ENCODE measurements around the gene IQSEC3.
"Not testable (repeated sequence)": the region's sequence is repeated elsewhere in the genome, so short reads cannot be mapped to it uniquely, and the experiment has no call there.

IQSEC3 gene

DNA sequence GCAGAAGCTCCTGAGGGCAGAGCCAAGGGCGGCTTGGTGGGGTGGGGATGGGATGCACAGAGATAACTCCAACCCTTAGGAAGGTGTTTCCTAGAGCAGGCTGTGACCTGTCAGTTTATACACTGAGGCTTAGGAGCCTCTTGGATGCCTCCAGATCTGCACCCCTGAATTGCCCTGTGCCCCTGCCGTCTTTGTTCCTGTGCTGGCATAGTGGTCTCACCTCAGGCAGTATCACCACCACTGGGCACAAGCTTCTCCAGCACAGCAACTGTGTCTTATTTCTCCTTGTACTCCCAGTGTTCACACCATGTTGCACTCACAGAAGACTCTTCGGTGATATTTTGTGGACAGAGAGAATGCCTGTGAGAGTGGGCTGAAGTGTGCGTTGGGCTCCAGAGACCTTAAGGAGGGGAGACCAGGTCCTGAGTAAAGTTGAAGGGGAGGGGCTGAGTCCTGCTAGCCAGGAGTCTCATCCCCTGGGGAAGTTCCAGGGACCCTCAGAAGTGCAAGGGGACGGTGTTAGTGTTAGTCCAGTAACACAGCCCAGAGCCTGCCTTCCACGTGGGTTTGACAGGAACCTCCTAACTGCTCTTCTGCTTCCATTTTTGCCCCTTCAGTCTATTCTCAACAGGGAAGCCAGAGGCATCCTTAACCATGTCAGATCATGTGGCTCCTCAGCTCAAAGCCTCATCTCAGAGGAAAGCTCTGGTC, 26.9 kb upstream of the IQSEC3 start:
- 89 to 100% methylated on average over 1 of the region's 6 CpGs for WGBS, 2 experiments (ENCODE audit: insufficient coverage in 2 of 2)
- H3K4me1 ChIP-seq (ENCODE audit: control insufficient read depth, insufficient read depth, low read length, poor library complexity, severe bottlenecking); H3K27ac ChIP-seq (ENCODE audit: low read depth, low read length, severe bottlenecking); H3K4me3 ChIP-seq (ENCODE audit: extremely low read depth, insufficient read depth, low read length, poor library complexity, severe bottlenecking); H3K36me3 ChIP-seq (ENCODE audit: control insufficient read depth, insufficient read depth, low read length); H3K9me3 ChIP-seq (ENCODE audit: control insufficient read depth, low read length): not testable (repeated sequence)

- 72 to 85% methylated on average over 4 of the region's 8 CpGs for WGBS, 2 experiments (ENCODE audit: insufficient coverage in 2 of 2)
- not testable (repeated sequence) for H3K4me1 ChIP-seq (ENCODE audit: control insufficient read depth, insufficient read depth, low read length, poor library complexity, severe bottlenecking); H3K4me3 ChIP-seq (ENCODE audit: extremely low read depth, insufficient read depth, low read length, poor library complexity, severe bottlenecking); H3K27ac ChIP-seq (ENCODE audit: low read depth, low read length, severe bottlenecking); H3K9me3 ChIP-seq (ENCODE audit: control insufficient read depth, low read length); H3K36me3 ChIP-seq (ENCODE audit: control insufficient read depth, insufficient read depth, low read length)
These were observed 22.2 kb upstream of the IQSEC3 start for GRCh38 chr12:44352-44751.

DNA sequence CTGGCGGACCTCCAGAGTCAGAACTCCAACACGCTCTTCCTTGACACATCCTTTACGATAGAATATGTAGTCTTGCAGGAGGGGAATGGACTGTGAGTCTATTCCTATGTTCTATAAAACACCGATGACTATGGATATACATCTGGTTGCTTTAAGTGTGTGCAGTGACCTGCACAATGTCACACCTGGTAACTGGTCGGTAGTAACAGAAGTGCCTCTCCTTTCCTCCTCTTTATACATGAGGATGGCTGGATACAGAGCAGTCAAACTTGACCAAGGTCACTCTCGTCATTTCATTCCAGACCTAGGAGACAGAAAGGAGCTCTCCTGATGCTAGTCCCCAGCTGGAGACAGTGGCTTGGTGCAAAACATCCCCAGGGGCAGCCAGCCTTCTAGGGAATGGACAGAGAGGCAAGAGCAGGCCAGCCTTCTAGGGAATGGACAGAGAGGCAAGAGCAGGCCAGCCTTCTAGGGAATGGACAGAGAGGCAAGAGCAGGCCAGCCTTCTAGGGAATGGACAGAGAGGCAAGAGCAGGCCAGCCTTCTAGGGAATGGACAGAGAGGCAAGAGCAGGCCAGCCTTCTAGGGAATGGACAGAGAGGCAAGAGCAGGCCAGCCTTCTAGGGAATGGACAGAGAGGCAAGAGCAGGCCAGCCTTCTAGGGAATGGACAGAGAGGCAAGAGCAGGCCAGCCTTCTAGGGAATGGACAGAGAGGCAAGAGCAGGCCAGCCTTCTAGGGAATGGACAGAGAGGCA, 21.2 kb upstream of the IQSEC3 start:
- not testable (repeated sequence) for H3K4me3 ChIP-seq (ENCODE audit: extremely low read depth, insufficient read depth, low read length, poor library complexity, severe bottlenecking); H3K9me3 ChIP-seq (ENCODE audit: control insufficient read depth, low read length); H3K4me1 ChIP-seq (ENCODE audit: control insufficient read depth, insufficient read depth, low read length, poor library complexity, severe bottlenecking); H3K27ac ChIP-seq (ENCODE audit: low read depth, low read length, severe bottlenecking); H3K36me3 ChIP-seq (ENCODE audit: control insufficient read depth, insufficient read depth, low read length)
- 77 to 93% methylated on average over 2 of the region's 6 CpGs for WGBS, 2 experiments (ENCODE audit: insufficient coverage in 2 of 2)

GRCh38 chr12:45991-46358, 20.6 kb upstream of the IQSEC3 start:
- H3K4me3 ChIP-seq (ENCODE audit: extremely low read depth, insufficient read depth, low read length, poor library complexity, severe bottlenecking); H3K27ac ChIP-seq (ENCODE audit: low read depth, low read length, severe bottlenecking); H3K9me3 ChIP-seq (ENCODE audit: control insufficient read depth, low read length); H3K36me3 ChIP-seq (ENCODE audit: control insufficient read depth, insufficient read depth, low read length); H3K4me1 ChIP-seq (ENCODE audit: control insufficient read depth, insufficient read depth, low read length, poor library complexity, severe bottlenecking): not testable (repeated sequence)
- WGBS, 2 experiments (ENCODE audit: insufficient coverage in 2 of 2), result no CpG with 5 or more reads among the region's 5 CpGs

DNA sequence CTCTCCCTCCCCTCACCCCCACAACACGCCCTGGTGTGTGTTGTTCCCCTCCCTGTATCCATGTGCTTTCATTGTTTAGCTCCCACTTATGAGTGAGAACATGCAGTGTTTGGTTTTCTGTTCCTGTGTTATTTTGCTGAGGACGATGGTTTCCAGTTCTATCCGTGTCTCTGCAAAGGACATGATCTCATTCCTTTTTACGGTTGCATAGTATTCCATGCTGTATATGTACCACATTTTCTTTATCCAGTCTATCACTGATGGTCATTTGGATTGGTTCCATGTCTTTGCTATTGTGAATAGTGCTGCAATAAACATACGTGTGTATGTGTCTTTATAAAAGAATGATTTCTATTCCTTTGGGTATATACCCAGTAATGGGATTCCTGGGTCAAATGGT, 20.0 kb upstream of the IQSEC3 start:
- H3K9me3 ChIP-seq (ENCODE audit: control insufficient read depth, low read length); H3K4me3 ChIP-seq (ENCODE audit: extremely low read depth, insufficient read depth, low read length, poor library complexity, severe bottlenecking); H3K36me3 ChIP-seq (ENCODE audit: control insufficient read depth, insufficient read depth, low read length); H3K4me1 ChIP-seq (ENCODE audit: control insufficient read depth, insufficient read depth, low read length, poor library complexity, severe bottlenecking); H3K27ac ChIP-seq (ENCODE audit: low read depth, low read length, severe bottlenecking): not testable (repeated sequence)
- WGBS, 2 experiments (ENCODE audit: insufficient coverage in 2 of 2), result 81 to 85% methylated on average over 4 of the region's 5 CpGs

- H3K36me3 ChIP-seq (ENCODE audit: control insufficient read depth, insufficient read depth, low read length); H3K9me3 ChIP-seq (ENCODE audit: control insufficient read depth, low read length); H3K4me3 ChIP-seq (ENCODE audit: extremely low read depth, insufficient read depth, low read length, poor library complexity, severe bottlenecking); H3K27ac ChIP-seq (ENCODE audit: low read depth, low read length, severe bottlenecking); H3K4me1 ChIP-seq (ENCODE audit: control insufficient read depth, insufficient read depth, low read length, poor library complexity, severe bottlenecking): not testable (repeated sequence)
- WGBS, 2 experiments (ENCODE audit: insufficient coverage in 2 of 2), result 73 to 83% methylated on average over 2 of the region's 3 CpGs
These were observed 18.8 kb upstream of the IQSEC3 start for GRCh38 chr12:47699-48226.

DNA sequence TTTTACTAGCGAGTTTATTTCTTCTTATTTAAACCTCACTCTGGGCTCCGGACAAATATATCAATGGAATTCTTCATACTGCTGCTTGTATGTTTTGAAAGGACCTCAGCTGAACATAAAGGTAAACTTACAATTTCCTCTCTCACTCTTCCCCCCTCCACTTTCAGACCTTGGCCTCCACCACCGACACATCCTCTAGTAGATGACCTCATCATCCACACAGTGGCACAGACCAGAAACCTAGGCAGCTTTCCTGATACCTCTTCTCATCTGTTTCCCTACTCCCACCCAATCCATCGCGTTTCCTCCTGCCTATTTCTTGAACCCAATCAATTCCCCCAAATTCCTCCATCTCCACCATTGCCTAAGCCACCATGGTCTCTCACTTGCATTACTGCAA, 17.4 kb upstream of the IQSEC3 start:
- not testable (repeated sequence) for H3K36me3 ChIP-seq (ENCODE audit: control insufficient read depth, insufficient read depth, low read length); H3K4me3 ChIP-seq (ENCODE audit: extremely low read depth, insufficient read depth, low read length, poor library complexity, severe bottlenecking); H3K27ac ChIP-seq (ENCODE audit: low read depth, low read length, severe bottlenecking); H3K9me3 ChIP-seq (ENCODE audit: control insufficient read depth, low read length); H3K4me1 ChIP-seq (ENCODE audit: control insufficient read depth, insufficient read depth, low read length, poor library complexity, severe bottlenecking)
- WGBS, 2 experiments (ENCODE audit: insufficient coverage in 2 of 2), result 78 to 80% methylated on average over 5 of the region's 5 CpGs

- not testable (repeated sequence) for H3K9me3 ChIP-seq (ENCODE audit: control insufficient read depth, low read length); H3K4me1 ChIP-seq (ENCODE audit: control insufficient read depth, insufficient read depth, low read length, poor library complexity, severe bottlenecking); H3K4me3 ChIP-seq (ENCODE audit: extremely low read depth, insufficient read depth, low read length, poor library complexity, severe bottlenecking); H3K27ac ChIP-seq (ENCODE audit: low read depth, low read length, severe bottlenecking); H3K36me3 ChIP-seq (ENCODE audit: control insufficient read depth, insufficient read depth, low read length)
- WGBS, 2 experiments (ENCODE audit: insufficient coverage in 2 of 2), result 83 to 100% methylated on average over 1 to 4 of the region's 5 CpGs
These were observed 15.5 kb upstream of the IQSEC3 start for GRCh38 chr12:51087-51486.

DNA sequence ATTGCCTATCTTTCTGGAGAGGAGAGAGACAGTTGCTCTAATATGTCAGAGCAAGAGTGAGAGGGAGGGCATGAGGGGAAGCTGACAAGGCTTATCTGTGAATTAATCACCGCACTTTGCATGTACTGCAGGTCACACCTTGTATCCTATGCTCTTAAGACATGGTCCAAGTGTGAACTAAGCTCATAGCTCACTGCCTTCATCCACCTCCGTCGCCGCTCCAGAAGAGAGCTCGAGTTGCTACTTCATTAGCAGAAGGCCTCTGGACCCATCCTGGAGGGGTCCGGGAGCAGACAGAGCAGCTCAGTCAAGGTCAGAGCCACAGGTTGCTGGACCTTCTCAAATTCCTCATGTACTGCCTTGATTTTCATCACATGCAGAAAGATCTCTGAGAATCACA, 14.6 kb upstream of the IQSEC3 start:
- H3K27ac ChIP-seq (ENCODE audit: low read depth, low read length, severe bottlenecking); H3K4me3 ChIP-seq (ENCODE audit: extremely low read depth, insufficient read depth, low read length, poor library complexity, severe bottlenecking); H3K36me3 ChIP-seq (ENCODE audit: control insufficient read depth, insufficient read depth, low read length); H3K4me1 ChIP-seq (ENCODE audit: control insufficient read depth, insufficient read depth, low read length, poor library complexity, severe bottlenecking); H3K9me3 ChIP-seq (ENCODE audit: control insufficient read depth, low read length): not testable (repeated sequence)
- WGBS, 2 experiments (ENCODE audit: insufficient coverage in 2 of 2), result 81 to 82% methylated on average over 6 of the region's 6 CpGs

- H3K27ac ChIP-seq (ENCODE audit: low read depth, low read length, severe bottlenecking); H3K4me3 ChIP-seq (ENCODE audit: extremely low read depth, insufficient read depth, low read length, poor library complexity, severe bottlenecking); H3K9me3 ChIP-seq (ENCODE audit: control insufficient read depth, low read length); H3K36me3 ChIP-seq (ENCODE audit: control insufficient read depth, insufficient read depth, low read length): not testable (repeated sequence)
- WGBS, 2 experiments (ENCODE audit: insufficient coverage in 2 of 2), result 44 to 74% methylated on average over 2 of the region's 4 CpGs
- H3K4me1 ChIP-seq (ENCODE audit: control insufficient read depth, insufficient read depth, low read length, poor library complexity, severe bottlenecking), result peaks cover 10% of the 10 kb centered on the region
These were observed 13.4 kb upstream of the IQSEC3 start for GRCh38 chr12:52902-53734.

Data from mesodermal cell (in vitro differentiated cells).